Osteocyte (in vitro differentiated cells): Measurements from ENCODE around the gene TEX44. TPM values are rescaled to one million over a fixed set of nuclear protein-coding genes. Genes with fewer than 3 reads are reported as not detected.

Source experiments
- DNase-seq: peaks from one replicate; pipeline ENCODE4 v3.0.0; 2021; ENCODE audit warnings: mixed read lengths; ENCODE audit not compliant: unreplicated experiment; ENCODE audit errors: extremely low spot score
- H3K27ac Mint-ChIP-seq: one replicate; pipeline ENCODE4 v1.8.0; 2021; ENCODE audit warnings: mild to moderate bottlenecking, mixed read lengths; ENCODE audit not compliant: unreplicated experiment
- H3K27me3 Mint-ChIP-seq: one replicate; pipeline ENCODE4 v1.8.0; 2021; ENCODE audit warnings: mixed read lengths; ENCODE audit not compliant: unreplicated experiment
- H3K36me3 Mint-ChIP-seq: one replicate; pipeline ENCODE4 v1.8.0; 2021; ENCODE audit warnings: mixed read lengths; ENCODE audit not compliant: unreplicated experiment
- H3K4me1 Mint-ChIP-seq: one replicate; pipeline ENCODE4 v1.8.0; 2021; ENCODE audit warnings: mixed read lengths; ENCODE audit not compliant: unreplicated experiment
- H3K4me3 Mint-ChIP-seq: one replicate; pipeline ENCODE4 v1.8.0; 2021; ENCODE audit warnings: mild to moderate bottlenecking, moderate library complexity, mixed read lengths; ENCODE audit not compliant: unreplicated experiment
- H3K9me3 Mint-ChIP-seq: one replicate; pipeline ENCODE4 v1.8.0; 2021; ENCODE audit warnings: mixed read lengths; ENCODE audit not compliant: unreplicated experiment
- total RNA-seq: library from RNA; stranded (reverse); gene quantifications from 2 replicates; pipeline ENCODE4 v1.2.1, GENCODE V29; 2021
- TF ChIP-seq, protein P1 (sequence below): fragments of 200-600 bp; sonication (generic); IDR thresholded peaks from 2 replicates; pipeline ENCODE4 v1.5.0; 2021; ENCODE audit warnings: antibody characterized with exemption, mild to moderate bottlenecking, moderate library complexity

Gene TEX44
- total RNA-seq, 1 donor from 2014 or later = not detected

DNA sequence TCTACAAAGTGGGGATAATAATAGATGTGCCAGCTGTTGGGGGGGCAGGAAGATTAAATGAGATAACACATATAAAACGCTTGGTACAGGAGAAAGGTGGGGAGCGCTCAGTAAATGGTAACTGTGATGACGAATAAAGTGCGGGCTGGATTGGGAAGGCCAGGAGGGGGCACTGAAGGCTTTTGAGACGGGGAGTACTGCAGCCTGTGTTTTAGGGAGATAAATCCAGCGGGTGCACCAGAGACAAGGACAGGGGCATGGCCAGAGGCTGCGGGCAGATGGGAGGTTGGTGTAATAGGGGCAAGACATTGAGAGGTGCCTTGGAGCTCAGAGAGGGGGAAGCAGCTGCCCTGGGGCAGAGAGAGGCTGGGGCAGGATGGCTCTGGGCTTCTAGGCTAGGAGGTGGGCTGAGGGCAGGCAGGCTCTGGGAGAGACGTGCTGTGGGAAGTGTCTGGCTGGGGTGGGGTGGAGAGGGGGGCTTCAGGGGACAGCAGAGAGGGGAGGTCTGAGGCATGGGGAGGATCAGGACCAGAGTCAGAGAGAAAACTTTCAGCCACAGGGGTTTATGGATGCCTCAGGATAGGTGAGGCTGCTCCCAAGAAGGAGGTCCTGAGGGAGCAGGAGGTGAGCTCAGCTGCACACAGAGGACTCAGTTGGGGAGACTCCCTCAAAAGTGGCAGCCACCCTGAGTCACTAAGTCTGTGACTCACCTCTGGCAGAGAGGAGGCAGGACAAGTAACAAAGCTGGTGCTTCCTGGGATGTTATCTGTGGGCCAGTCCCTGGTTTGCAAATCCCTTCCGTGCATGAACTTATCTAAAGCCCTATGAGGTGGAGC is 18.8 kb downstream of the TEX44 start:
- H3K9me3 Mint-ChIP-seq = no peaks in the 10 kb centered on the region
- TF ChIP-seq, protein P1, sequence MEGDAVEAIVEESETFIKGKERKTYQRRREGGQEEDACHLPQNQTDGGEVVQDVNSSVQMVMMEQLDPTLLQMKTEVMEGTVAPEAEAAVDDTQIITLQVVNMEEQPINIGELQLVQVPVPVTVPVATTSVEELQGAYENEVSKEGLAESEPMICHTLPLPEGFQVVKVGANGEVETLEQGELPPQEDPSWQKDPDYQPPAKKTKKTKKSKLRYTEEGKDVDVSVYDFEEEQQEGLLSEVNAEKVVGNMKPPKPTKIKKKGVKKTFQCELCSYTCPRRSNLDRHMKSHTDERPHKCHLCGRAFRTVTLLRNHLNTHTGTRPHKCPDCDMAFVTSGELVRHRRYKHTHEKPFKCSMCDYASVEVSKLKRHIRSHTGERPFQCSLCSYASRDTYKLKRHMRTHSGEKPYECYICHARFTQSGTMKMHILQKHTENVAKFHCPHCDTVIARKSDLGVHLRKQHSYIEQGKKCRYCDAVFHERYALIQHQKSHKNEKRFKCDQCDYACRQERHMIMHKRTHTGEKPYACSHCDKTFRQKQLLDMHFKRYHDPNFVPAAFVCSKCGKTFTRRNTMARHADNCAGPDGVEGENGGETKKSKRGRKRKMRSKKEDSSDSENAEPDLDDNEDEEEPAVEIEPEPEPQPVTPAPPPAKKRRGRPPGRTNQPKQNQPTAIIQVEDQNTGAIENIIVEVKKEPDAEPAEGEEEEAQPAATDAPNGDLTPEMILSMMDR = peak; percentile 49
- DNase-seq = no peak
- no peak overlapping the region for H3K4me3 Mint-ChIP-seq
- H3K27ac Mint-ChIP-seq = peak overlapping the region; percentile 98
- no peaks in the 10 kb centered on the region for H3K27me3 Mint-ChIP-seq
- H3K36me3 Mint-ChIP-seq = no peaks in the 10 kb centered on the region
- H3K4me1 Mint-ChIP-seq = peaks cover 41% of the 10 kb centered on the region

DNA sequence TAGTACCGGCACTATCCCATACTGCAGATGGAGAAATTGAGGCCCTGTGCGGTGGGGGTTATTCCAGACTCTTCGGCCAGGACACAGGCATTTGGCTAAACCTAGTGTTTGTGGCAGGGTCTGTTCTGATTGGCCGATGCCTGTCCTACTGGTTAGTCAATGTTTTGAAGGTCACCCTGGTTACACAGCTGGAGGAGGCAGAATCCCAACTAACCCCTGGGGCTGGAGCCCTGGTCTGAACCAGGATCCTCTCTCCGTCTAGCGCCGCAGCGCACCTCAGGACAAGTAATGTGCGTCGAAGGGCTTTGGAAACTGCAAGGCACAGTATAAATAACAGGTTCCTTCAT is 19.4 kb downstream of the TEX44 start:
- Mint-ChIP-seq H3K27ac (peak overlapping the region; percentile 98), H3K4me1 (peaks cover 46% of the 10 kb centered on the region), H3K9me3 (no peaks in the 10 kb centered on the region), H3K4me3 (no peak overlapping the region), H3K36me3 (no peaks in the 10 kb centered on the region), H3K27me3 (no peaks in the 10 kb centered on the region)
- DNase-seq = peak; percentile 90
- TF ChIP-seq, protein P1 = no peak

DNA sequence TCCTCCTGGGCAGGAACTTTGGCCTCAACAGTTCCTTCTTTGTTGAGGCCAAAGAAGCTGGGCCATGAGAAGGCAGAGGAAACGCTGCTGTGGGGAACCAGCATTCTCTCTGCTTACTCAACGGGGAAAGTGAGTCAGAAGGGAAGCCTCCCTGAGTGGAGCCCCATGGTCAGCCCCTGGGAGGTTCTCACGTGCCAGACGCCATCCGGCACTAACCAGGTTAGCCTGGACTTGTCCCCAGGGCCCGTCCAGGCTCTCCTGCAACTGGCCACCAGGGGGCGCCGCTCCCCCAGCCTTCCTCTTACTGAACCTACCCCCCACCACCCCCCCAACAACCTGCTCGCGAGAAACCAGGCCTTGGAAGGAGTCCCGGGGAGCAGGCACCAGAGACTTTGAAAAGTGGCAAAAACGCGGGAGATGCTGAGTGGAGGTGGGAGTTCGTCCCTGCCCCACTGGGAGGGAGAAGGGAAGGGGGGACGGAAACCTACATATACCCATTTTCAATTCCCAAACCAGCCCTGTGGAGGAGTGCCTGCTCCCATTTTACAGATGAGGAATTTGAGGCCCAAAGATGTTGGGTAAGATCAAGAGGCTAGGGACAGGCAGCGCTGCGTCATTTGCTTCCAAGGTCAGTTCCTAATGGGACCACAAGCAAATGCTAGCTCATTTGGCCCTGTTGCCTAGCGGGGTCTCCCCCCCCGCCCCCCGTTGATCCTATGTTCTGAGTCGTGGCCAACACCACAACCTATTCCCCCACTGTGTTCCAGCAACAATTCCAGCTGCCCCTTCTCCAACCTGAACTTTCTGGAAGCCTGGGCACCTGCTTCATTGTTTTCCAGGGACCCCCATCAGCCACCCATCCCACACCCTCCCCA is 20.0 kb downstream of the TEX44 start:
- Mint-ChIP-seq H3K27me3 (no peaks in the 10 kb centered on the region), H3K4me1 (peaks cover 51% of the 10 kb centered on the region), H3K9me3 (no peaks in the 10 kb centered on the region), H3K27ac (peak overlapping the region; percentile 98), H3K36me3 (no peaks in the 10 kb centered on the region), H3K4me3 (peak overlapping the region; percentile 47)
- TF ChIP-seq, protein P1 = peak; percentile 97
- peak; percentile 97 for DNase-seq

DNA sequence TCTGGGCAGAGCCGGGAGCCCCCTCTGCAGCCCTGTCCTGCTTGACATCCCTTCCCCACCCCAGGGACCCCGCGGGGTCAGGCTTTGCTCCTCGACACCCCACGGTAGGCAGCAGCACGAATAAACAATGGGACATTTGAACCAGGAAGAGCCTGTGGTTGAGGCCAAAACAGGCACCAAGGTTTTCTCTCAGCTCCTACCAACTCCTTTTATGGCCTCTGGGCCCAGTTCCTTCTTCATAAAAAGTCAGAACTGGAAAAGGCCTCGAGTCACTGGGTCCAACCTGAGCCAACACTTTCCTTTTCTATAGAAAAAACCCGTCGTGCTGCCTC is 20.6 kb downstream of the TEX44 start:
- peak overlapping the region; percentile 98 for H3K27ac Mint-ChIP-seq
- H3K27me3 Mint-ChIP-seq = no peaks in the 10 kb centered on the region

More for the DNA sequence above, 20.6 kb downstream of the TEX44 start:
- TF ChIP-seq, protein P1 = no peak
- peaks cover 51% of the 10 kb centered on the region for H3K4me1 Mint-ChIP-seq
- no peaks in the 10 kb centered on the region for H3K9me3 Mint-ChIP-seq
- no peak for DNase-seq
- H3K36me3 Mint-ChIP-seq = no peaks in the 10 kb centered on the region
- peak overlapping the region; percentile 70 for H3K4me3 Mint-ChIP-seq
